ENCODE data around the gene ESRP2.

DNA sequence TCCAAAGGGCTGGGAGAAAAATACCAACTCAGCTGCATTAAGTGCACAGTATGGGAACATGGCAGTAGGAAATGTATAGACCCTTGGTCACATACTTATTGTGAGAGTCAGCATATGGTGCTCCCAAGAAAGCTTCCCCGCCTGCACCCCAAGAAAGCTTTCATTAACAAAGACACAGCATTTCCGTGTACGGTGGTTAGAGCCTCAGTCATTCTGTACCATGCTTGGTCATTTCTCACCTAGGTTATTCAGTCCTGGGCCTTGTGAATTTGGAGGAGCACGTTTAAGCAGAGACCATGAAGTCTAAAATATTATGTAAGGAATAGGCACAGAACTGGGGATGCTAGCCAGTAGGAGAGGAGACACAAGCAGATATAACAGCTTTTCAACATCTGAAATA lies 56.1 kb downstream of the ESRP2 start:
- TF ChIP-seq POLR2A (IDR thresholded peaks at IDR 0.05; ENCODE audit: low read length) (no peak), GATA1 (IDR thresholded peaks at IDR 0.05; ENCODE audit: low read depth, low read length) (no peak)
